ENCODE data around the gene PCDHB16.

Gene PCDHB16

GRCh38 chr5:141234109-141234667, 52.0 kb downstream of the PCDHB16 start:
- no peak for DNase-seq

Measured in effector CD8-positive, alpha-beta T cell (primary cell).